NCI-H460 (cell line): ENCODE data around the gene ACTRT2. TPM values are rescaled to one million over a fixed set of nuclear protein-coding genes. Genes with fewer than 3 reads are reported as not detected.

Source experiments
- DNase-seq: peaks from one replicate; pipeline ENCODE4 v3.0.0-alpha.2; 2016; ENCODE audit warnings: low read depth; ENCODE audit errors: extremely low read depth
- total RNA-seq: library from RNA; depleted of rRNA; stranded (reverse); fragments of >200 nt; shearing (Covaris generic); gene quantifications from 2 replicates; pipeline ENCODE4 v1.2.3, GENCODE V29; 2014

Gene ACTRT2
- total RNA-seq, 1 experiment from 2014 or later, result not detected

GRCh38 chr1:3001471-3002348, 19.6 kb upstream of the ACTRT2 start:
- DNase-seq, result no peak

GRCh38 chr1:3002349-3003038, 18.8 kb upstream of the ACTRT2 start:
- no peak for DNase-seq

- no peak for DNase-seq
Measured at GRCh38 chr1:3003039-3003940, 18.0 kb upstream of the ACTRT2 start.

GRCh38 chr1:3003941-3004270, 17.4 kb upstream of the ACTRT2 start:
- DNase-seq, result no peak

- DNase-seq, result no peak
Measured at GRCh38 chr1:3004285-3005205, 16.7 kb upstream of the ACTRT2 start.

GRCh38 chr1:3005771-3006170, 15.5 kb upstream of the ACTRT2 start:
- no peak for DNase-seq

- DNase-seq, result no peak
Measured at GRCh38 chr1:3007298-3008147, 13.7 kb upstream of the ACTRT2 start.

GRCh38 chr1:3009021-3009420, 12.2 kb upstream of the ACTRT2 start:
- DNase-seq, result no peak

GRCh38 chr1:3009556-3009955, 11.7 kb upstream of the ACTRT2 start:
- DNase-seq, result no peak

GRCh38 chr1:3011127-3011526, 10.1 kb upstream of the ACTRT2 start:
- no peak for DNase-seq

- no peak for DNase-seq
Measured at GRCh38 chr1:3011631-3012455, 9.4 kb upstream of the ACTRT2 start.

GRCh38 chr1:3012456-3013291, 8.6 kb upstream of the ACTRT2 start:
- no peak for DNase-seq

- no peak for DNase-seq
Measured at GRCh38 chr1:3013371-3014049, 7.8 kb upstream of the ACTRT2 start.

GRCh38 chr1:3014050-3014440, 7.2 kb upstream of the ACTRT2 start:
- no peak for DNase-seq

GRCh38 chr1:3014443-3015268, 6.6 kb upstream of the ACTRT2 start:
- DNase-seq, result no peak

- DNase-seq, result no peak
Measured at GRCh38 chr1:3015269-3015635, 6.0 kb upstream of the ACTRT2 start.
